NCI-H774 (cell line): ENCODE data around the gene SERPINB1.

ENCODE experiments used
- DNase-seq: peaks from one replicate; lab custom pipeline; 2025; lab: John Stamatoyannopoulos, UW

SERPINB1 gene

GRCh38 chr6:2844008-2844407 lies 2.3 kb upstream of the SERPINB1 start:
- no peak for DNase-seq

- DNase-seq, result no peak
Observed at GRCh38 chr6:2843138-2843740, 1.6 kb upstream of the SERPINB1 start.

GRCh38 chr6:2842139-2842552 lies 483 bp upstream of the SERPINB1 start:
- no peak for DNase-seq

GRCh38 chr6:2840749-2841061 lies 958 bp downstream of the SERPINB1 start:
- no peak for DNase-seq

- no peak for DNase-seq
Observed at GRCh38 chr6:2839982-2840748, 1.5 kb downstream of the SERPINB1 start.

GRCh38 chr6:2839195-2839981 lies 2.3 kb downstream of the SERPINB1 start:
- no peak for DNase-seq

GRCh38 chr6:2838251-2838650 lies 3.4 kb downstream of the SERPINB1 start:
- DNase-seq, result no peak

- DNase-seq, result no peak
Observed at GRCh38 chr6:2834262-2834661, 7.4 kb downstream of the SERPINB1 start.

- no peak for DNase-seq
Observed at GRCh38 chr6:2831392-2831791, 10.3 kb downstream of the SERPINB1 start.

- DNase-seq, result no peak
Observed at GRCh38 chr6:2830183-2830582, 11.5 kb downstream of the SERPINB1 start.

GRCh38 chr6:2829253-2829652 lies 12.4 kb downstream of the SERPINB1 start:
- DNase-seq, result no peak

- DNase-seq, result no peak
Observed at GRCh38 chr6:2828629-2829028, 13.0 kb downstream of the SERPINB1 start.

GRCh38 chr6:2827142-2827541 lies 14.5 kb downstream of the SERPINB1 start:
- no peak for DNase-seq

- no peak for DNase-seq
Observed at GRCh38 chr6:2826131-2826530, 15.5 kb downstream of the SERPINB1 start.

- no peak for DNase-seq
Observed at GRCh38 chr6:2823104-2823850, 18.4 kb downstream of the SERPINB1 start.

- no peak for DNase-seq
Observed at GRCh38 chr6:2821554-2821953, 20.1 kb downstream of the SERPINB1 start.

GRCh38 chr6:2820415-2820814 lies 21.2 kb downstream of the SERPINB1 start:
- DNase-seq, result no peak

- DNase-seq, result no peak
Observed at GRCh38 chr6:2819978-2820377, 21.7 kb downstream of the SERPINB1 start.

- DNase-seq, result no peak
Observed at GRCh38 chr6:2819115-2819514, 22.5 kb downstream of the SERPINB1 start.

GRCh38 chr6:2818593-2818992 lies 23.1 kb downstream of the SERPINB1 start:
- no peak for DNase-seq

- DNase-seq, result no peak
Observed at GRCh38 chr6:2817903-2818443, 23.7 kb downstream of the SERPINB1 start.

GRCh38 chr6:2816158-2816557 lies 25.5 kb downstream of the SERPINB1 start:
- no peak for DNase-seq
